AG20443 (cell line): ENCODE data around the gene TBC1D2B.

ENCODE experiments used
- DNase-seq: peaks from one replicate; pipeline ENCODE4 v3.0.0; 2012; ENCODE audit warnings: low spot score, mixed read lengths

TBC1D2B gene

DNA sequence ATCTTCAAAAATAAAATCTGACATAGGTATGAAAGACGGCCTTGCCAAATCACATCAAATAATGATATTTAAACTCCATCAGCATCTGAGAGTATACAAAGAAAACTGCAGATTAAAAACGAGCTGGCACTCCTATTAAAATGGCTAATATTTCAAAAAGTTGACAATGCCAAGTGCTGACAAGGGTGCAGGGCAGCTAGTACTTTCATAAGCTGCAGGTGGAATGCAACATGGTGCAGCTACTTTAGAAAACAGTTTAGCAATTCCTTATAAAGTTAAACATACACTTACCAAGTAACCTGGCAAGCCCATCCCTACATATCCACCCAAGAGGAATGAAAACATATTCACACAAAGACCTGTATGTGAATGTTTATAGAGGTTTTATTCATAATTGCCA lies 23.0 kb downstream of the TBC1D2B start:
- DNase-seq: no peak

- no peak for DNase-seq
Measured at GRCh38 chr15:78052545-78052944, 25.0 kb downstream of the TBC1D2B start.

GRCh38 chr15:78052001-78052401 lies 25.5 kb downstream of the TBC1D2B start:
- DNase-seq: no peak

GRCh38 chr15:78051596-78051995 lies 25.9 kb downstream of the TBC1D2B start:
- no peak for DNase-seq

- no peak for DNase-seq
Measured at GRCh38 chr15:78050826-78051225, 26.7 kb downstream of the TBC1D2B start.

DNA sequence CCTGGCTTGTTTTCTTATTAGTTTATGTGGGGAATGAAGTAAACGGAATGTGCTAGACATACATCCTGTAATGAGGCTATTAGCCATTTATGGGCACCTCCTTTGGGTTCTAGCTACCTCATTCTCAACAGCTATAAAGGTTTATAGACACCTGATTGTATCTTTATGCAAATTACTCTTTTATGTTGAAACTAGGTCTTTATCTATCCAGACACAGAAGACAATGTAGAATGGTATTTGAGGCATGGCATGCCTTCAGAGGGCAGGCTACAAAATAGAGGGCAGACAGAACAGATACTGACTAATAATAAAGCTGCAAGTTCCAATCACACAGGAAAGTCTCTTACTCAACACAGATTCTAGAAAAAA lies 27.1 kb downstream of the TBC1D2B start:
- DNase-seq: no peak

DNA sequence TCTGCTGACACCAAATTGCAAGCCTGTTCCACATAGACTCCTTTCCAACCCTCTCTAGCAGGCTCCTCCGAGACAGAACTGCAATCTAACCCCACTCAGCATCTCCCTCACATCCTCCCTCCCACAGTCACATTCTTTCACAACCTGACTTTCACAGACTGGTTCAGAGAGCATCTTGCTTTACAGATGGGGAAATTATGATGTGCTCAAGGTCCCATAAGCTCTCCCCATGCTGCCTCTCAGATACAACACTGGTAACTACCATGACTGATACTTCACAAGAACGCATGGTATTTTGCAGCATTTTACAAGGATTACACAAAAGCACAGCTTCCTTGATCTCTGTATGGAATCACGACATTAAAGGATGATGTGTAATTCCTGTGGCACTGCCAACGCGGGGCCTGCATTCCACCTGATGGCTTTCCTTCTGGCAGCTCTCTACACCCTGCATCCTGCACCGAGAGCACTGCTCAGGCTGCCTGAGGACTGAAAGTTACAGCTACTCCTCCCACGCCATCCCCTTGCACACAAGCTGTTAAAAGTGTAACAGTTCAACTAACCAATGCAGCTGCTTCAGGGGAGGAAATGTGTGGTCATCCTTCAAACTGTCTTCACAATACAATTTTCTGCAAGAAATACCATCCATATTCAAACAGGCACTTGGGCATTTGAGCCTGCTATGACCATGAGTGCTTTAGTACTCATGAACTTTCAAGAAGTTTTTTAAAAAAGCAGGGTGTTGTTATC lies 27.6 kb downstream of the TBC1D2B start:
- DNase-seq: peak; percentile 73

GRCh38 chr15:78048628-78048920 lies 28.9 kb downstream of the TBC1D2B start:
- DNase-seq: peak; percentile 21

DNA sequence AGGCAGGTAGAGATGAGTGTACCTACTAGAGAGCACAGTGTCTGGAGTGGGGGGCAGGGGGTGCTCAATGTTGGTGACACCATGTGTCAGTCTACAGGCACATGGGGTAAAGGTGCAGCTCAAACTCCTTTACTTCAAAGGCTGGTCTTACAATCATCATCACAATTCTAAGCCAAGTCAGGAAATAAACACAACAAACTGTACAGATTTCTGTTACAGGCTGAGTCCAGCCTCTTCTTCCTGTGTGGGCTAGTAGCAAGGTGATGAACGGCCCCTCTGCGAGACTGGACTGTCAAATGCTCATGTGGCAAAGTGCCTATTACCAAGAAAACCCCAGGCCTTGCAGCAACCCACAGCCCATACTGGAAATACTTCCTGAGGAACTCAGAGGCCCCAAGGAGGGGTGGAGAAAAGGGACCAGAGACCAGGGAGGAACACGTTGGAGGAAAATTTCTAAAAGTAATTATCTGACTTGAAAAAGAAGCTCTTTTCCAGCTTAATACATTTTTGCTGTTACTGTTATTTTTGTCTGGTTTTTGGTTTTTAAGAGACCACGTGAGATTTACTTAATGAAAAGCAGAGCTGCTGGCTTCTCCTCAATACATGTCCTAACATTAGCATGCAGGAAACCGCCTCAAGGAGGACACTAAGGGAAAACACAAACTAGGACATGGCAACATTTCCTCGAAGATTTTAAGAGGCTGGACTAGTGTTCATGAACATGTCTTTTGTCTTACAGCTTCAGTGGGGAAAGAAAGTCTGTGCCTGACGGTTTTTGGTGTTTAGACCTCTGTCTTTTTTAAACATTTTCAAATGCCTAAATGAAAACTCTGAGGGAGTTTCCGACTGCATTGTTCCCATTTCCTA lies 29.5 kb downstream of the TBC1D2B start:
- peak; percentile 65 for DNase-seq

DNA sequence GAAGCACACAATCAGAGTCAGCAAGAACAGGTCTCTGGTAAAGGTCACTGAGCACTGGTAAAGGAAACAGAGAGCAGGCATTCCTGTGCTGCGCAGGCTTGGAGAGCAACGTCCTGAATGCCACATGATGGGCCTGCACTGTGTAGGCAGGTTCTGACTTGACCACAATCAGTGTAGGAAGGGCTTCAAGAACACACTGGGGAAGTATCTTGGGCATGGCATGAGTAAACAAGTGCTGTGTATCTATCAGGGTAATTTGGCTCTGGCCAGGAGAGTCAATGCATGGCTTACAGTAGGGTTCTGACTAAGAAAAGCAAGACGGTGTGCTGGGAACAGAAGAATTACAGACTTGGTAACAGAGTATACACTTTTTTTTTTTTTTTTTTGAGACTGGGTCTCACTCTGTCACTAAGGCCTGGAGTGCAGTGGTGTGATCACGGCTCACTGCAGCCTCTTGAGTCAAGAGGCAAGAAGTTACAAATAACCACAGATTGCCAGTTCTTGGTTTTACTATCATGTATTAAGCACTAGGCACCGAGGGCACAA lies 30.6 kb downstream of the TBC1D2B start:
- DNase-seq: no peak

DNA sequence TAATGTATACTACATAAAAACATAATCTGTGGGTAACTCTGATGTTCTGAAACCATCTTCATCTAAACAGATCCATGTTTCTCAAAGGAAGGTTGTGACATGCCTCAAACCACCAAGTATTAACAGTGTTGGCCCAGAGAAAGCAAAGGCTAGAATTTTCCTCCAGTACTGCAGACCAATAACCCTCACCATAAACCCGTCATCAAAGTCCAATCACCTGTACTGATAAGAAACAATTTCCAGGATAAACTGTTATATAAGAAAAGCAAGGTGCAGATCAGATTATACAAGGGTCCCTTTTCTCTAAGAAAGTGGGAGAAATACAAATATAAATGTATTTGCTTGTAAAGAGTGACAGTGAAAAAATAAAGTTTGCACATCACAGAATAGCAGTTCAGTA lies 32.3 kb downstream of the TBC1D2B start:
- no peak for DNase-seq

- no peak for DNase-seq
Measured at GRCh38 chr15:78044407-78045155, 32.9 kb downstream of the TBC1D2B start.

GRCh38 chr15:78041946-78042345 lies 35.6 kb downstream of the TBC1D2B start:
- DNase-seq: no peak

DNA sequence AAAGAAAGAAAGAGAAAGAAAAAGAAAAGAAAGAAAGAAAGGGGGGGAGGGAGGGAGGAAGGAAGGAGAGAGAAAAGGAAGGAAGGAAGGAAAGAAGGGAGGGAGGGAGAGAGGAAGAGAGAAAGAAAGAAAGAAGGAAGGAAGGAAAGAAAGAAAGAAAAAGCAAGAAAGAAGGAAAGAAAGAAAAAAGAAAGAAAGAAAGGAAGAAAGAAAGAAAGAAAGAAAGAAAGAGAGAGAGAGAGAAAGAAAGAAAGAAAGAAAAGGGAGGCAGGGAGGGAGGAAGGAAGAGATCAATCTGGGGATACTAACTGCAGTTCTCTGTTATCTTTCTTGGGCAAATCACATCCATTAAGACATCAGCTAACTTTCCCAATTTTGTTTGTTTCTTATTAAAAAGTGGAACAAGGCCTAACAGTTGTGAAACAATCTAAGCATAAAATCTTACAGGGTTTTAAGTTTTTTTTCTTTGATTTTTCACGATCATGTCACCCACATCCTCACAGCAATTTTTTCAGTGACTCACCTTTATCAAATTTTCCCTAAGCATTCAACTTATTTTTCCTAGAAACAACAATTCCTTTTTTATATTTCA lies 36.8 kb downstream of the TBC1D2B start:
- no peak for DNase-seq

GRCh38 chr15:78038585-78039247 lies 38.8 kb downstream of the TBC1D2B start:
- no peak for DNase-seq

GRCh38 chr15:78037779-78038305 lies 39.7 kb downstream of the TBC1D2B start:
- DNase-seq: no peak

DNA sequence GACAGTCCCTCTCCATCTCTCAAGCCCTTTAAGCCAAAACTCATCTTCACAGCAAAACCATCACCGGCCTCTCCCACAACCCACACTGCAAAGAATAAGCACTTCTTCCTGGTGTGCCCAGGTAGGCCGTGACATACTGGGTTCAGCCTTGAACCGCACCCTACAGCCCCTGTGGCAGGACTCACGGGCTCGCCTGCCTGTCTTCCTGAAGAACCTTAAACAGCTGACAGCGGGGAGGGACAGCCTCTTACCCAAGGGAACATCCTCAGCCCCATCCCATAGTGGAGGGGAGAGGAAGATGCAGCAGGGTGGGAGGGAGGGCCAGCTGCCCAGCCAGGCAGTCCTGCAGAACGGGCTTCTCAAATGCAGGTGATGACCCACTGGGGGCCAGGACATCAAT lies 40.2 kb downstream of the TBC1D2B start:
- DNase-seq: no peak

- no peak for DNase-seq
Measured at GRCh38 chr15:78035861-78036476, 41.5 kb downstream of the TBC1D2B start.

DNA sequence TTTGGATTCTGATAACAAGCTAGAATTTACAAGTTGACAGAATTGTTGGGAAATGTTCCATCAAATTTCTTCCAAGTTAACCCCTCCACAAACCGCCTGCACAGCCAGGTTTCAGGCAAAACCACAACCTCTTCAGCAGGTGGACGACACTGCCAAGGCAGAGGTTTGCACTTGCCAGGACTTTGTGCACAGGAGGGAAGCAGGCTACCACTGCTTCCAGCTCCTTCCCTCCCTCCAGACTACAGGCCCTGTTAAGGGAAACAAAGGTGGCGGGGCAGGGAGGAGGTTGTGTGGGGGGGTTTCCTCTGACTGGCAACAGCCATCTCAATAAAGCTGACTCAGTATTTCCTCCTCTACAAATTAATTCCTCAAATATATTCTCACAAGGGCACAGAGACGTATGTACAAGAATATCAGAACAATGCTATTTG lies 42.2 kb downstream of the TBC1D2B start:
- DNase-seq: no peak

DNA sequence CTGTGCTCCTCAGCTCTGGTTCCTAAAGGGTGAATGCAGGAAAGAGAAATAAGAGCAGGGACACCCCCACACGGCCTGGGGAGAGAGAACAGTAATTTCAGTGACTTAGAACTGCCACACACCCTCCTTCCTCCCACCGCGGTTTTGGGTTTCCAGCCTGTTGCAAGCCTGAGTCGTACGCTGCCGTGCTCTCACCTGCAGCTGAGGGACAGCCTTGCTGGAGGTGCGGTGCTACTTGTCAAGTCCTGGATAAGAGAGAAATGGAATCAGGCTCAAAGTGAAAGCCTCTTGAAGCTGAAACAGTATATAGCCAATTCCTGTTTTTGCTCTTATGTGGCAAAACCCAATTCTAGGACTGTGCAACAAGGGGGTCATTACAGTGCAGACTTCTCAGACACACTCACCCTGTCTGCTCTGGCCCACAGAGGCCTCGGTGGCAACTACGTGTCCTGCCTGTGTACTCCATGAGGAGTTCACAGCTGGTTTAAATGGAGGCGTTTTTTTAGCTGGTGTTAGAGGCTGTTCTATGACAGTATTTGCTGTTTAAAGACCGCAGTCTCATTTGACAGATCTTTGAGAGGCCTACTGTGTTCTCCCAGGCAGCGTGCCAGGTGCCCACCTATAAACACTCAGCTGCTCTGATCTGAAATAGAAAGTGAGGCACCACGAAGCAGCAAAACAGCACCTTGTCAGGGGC lies 42.9 kb downstream of the TBC1D2B start:
- no peak for DNase-seq
